ENCODE data around the gene PGBD4. TPM values are rescaled to one million over a fixed set of nuclear protein-coding genes. Genes with fewer than 3 reads are reported as not detected.

Gene PGBD4
- total RNA-seq, 1 donor from 2014 or later: 2.0 TPM

GRCh38 chr15:34126522-34126921 lies 24.6 kb downstream of the PGBD4 start:
- Mint-ChIP-seq H3K27ac (ENCODE audit: unreplicated experiment) (no peak overlapping the region), H3K9me3 (ENCODE audit: unreplicated experiment) (no peaks in the 10 kb centered on the region), H3K4me3 (ENCODE audit: unreplicated experiment) (no peak overlapping the region), H3K27me3 (ENCODE audit: unreplicated experiment) (no peaks in the 10 kb centered on the region), H3K36me3 (ENCODE audit: unreplicated experiment) (peaks cover 2% of the 10 kb centered on the region), H3K4me1 (ENCODE audit: unreplicated experiment) (peaks cover 12% of the 10 kb centered on the region)
- no peak for TF ChIP-seq CTCF (IDR thresholded peaks at IDR 0.05)
- no peak for DNase-seq (ENCODE audit: extremely low spot score, unreplicated experiment)

GRCh38 chr15:34128898-34129297 lies 27.0 kb downstream of the PGBD4 start:
- Mint-ChIP-seq H3K27me3 (ENCODE audit: unreplicated experiment) (no peaks in the 10 kb centered on the region), H3K9me3 (ENCODE audit: unreplicated experiment) (no peaks in the 10 kb centered on the region), H3K4me3 (ENCODE audit: unreplicated experiment) (no peak overlapping the region), H3K4me1 (ENCODE audit: unreplicated experiment) (no peaks in the 10 kb centered on the region), H3K36me3 (ENCODE audit: unreplicated experiment) (peaks cover 2% of the 10 kb centered on the region), H3K27ac (ENCODE audit: unreplicated experiment) (no peak overlapping the region)
- no peak for TF ChIP-seq CTCF (IDR thresholded peaks at IDR 0.05)
- no peak for DNase-seq (ENCODE audit: extremely low spot score, unreplicated experiment)

GRCh38 chr15:34132881-34133280 lies 31.0 kb downstream of the PGBD4 start:
- Mint-ChIP-seq H3K4me3 (ENCODE audit: unreplicated experiment) (no peak overlapping the region), H3K27me3 (ENCODE audit: unreplicated experiment) (no peaks in the 10 kb centered on the region), H3K4me1 (ENCODE audit: unreplicated experiment) (no peaks in the 10 kb centered on the region), H3K27ac (ENCODE audit: unreplicated experiment) (no peak overlapping the region), H3K36me3 (ENCODE audit: unreplicated experiment) (peaks cover 5% of the 10 kb centered on the region), H3K9me3 (ENCODE audit: unreplicated experiment) (no peaks in the 10 kb centered on the region)
- no peak for DNase-seq (ENCODE audit: extremely low spot score, unreplicated experiment)
- no peak for TF ChIP-seq CTCF (IDR thresholded peaks at IDR 0.05)

GRCh38 chr15:34133511-34133910 lies 31.6 kb downstream of the PGBD4 start:
- H3K9me3 Mint-ChIP-seq (ENCODE audit: unreplicated experiment): no peaks in the 10 kb centered on the region
- H3K36me3 Mint-ChIP-seq (ENCODE audit: unreplicated experiment): peaks cover 8% of the 10 kb centered on the region
- no peak overlapping the region for H3K27ac Mint-ChIP-seq (ENCODE audit: unreplicated experiment)
- no peak for TF ChIP-seq CTCF (IDR thresholded peaks at IDR 0.05)
- H3K4me1 Mint-ChIP-seq (ENCODE audit: unreplicated experiment): no peaks in the 10 kb centered on the region
- H3K4me3 Mint-ChIP-seq (ENCODE audit: unreplicated experiment): no peak overlapping the region
- DNase-seq (ENCODE audit: extremely low spot score, unreplicated experiment): no peak
- no peaks in the 10 kb centered on the region for H3K27me3 Mint-ChIP-seq (ENCODE audit: unreplicated experiment)

- Mint-ChIP-seq H3K9me3 (ENCODE audit: unreplicated experiment) (no peaks in the 10 kb centered on the region), H3K4me3 (ENCODE audit: unreplicated experiment) (no peak overlapping the region), H3K27ac (ENCODE audit: unreplicated experiment) (no peak overlapping the region), H3K27me3 (ENCODE audit: unreplicated experiment) (no peaks in the 10 kb centered on the region), H3K4me1 (ENCODE audit: unreplicated experiment) (no peaks in the 10 kb centered on the region), H3K36me3 (ENCODE audit: unreplicated experiment) (peaks cover 36% of the 10 kb centered on the region)
- no peak for DNase-seq (ENCODE audit: extremely low spot score, unreplicated experiment)
- no peak for TF ChIP-seq CTCF (IDR thresholded peaks at IDR 0.05)
Observed at GRCh38 chr15:34147371-34148140, 45.7 kb downstream of the PGBD4 start.

Data from osteocyte (in vitro differentiated cells).